Endothelial cell of umbilical vein (primary cell): ENCODE results near the gene CDH23. TPM values are rescaled to one million over a fixed set of nuclear protein-coding genes. Genes with fewer than 3 reads are reported as not detected.

Experiments used
- BruUV-seq: library from RNA; stranded (reverse); fragments of 400-500 nt; replicated peaks from 2 replicates; lab custom pipeline; 2021; lab: Mats Ljungman, UMichigan
- CTCF ChIA-PET: fragments of 300-600, 350-600 bp; sonication (Branson Sonifier 250); formaldehyde crosslinking; loops from one replicate; lab custom pipeline; 2021; ENCODE audit warnings: antibody characterized with exemption, inconsistent platforms; lab: Charles Lee
- POLR2A ChIA-PET: fragments of 300-600, 350-600 bp; sonication (Branson Sonifier 250); formaldehyde crosslinking; loops from one replicate; lab custom pipeline; 2021; ENCODE audit warnings: antibody characterized with exemption, inconsistent platforms; lab: Charles Lee
- DNase-seq: peaks from one replicate; pipeline ENCODE4 v3.0.0-alpha.2; 2011; ENCODE audit warnings: low read depth, low spot score
- FAIRE-seq: peaks from 2 replicates; lab custom pipeline; 2011; peaks lifted over from hg19 to GRCh38; lab: Jason Lieb, UNC
- H2AFZ ChIP-seq: 2 replicates; pipeline ENCODE4 v1.6.0; 2012; ENCODE audit warnings: low read depth, low read length, control low read depth, inconsistent platforms
- H3K27ac ChIP-seq: 2 replicates; pipeline ENCODE4 v1.5.1; 2011; ENCODE audit warnings: low read depth, mild to moderate bottlenecking, control low read depth, low read length, moderate library complexity; ENCODE audit not compliant: insufficient read depth
- H3K27me3 ChIP-seq, 2 experiments: 2 replicates each; pipeline versions ENCODE4 v1.6.0 to v1.6.1; 2011; ENCODE audit warnings: low read length in 2 of 2, mixed read lengths in 1 of 2; ENCODE audit not compliant: control insufficient read depth in 2 of 2, insufficient read depth in 2 of 2
- H3K36me3 ChIP-seq, 2 experiments: 2 replicates in 1 of 2; 3 replicates in 1 of 2; pipeline ENCODE4 v1.5.1; 2011; ENCODE audit warnings: low read length in 2 of 2, mild to moderate bottlenecking in 1 of 2, moderate library complexity in 1 of 2; ENCODE audit not compliant: control insufficient read depth in 2 of 2, insufficient read depth in 2 of 2; ENCODE audit errors: extremely low read depth in 1 of 2
- H3K4me1 ChIP-seq: 3 replicates; pipeline ENCODE4 v1.5.1; 2011; ENCODE audit warnings: mild to moderate bottlenecking, low read length; ENCODE audit not compliant: control insufficient read depth, insufficient read depth; ENCODE audit errors: extremely low read depth
- H3K4me2 ChIP-seq: 2 replicates; pipeline ENCODE4 v1.6.1; 2011; ENCODE audit warnings: low read length, control low read depth, mixed read lengths; ENCODE audit not compliant: insufficient read depth
- H3K4me3 ChIP-seq, 3 experiments: fragments of 200-600 bp in 1 of 3; sonication (generic), shearing (Covaris generic) in 1 of 3; replicated peaks in 1 of 3; 2 replicates each; pipeline ENCODE4 v1.5.1; 2011 to 2016; ENCODE audit warnings: control low read depth in 3 of 3, low read length in 3 of 3, mild to moderate bottlenecking in 2 of 3, inconsistent platforms in 1 of 3, low read depth in 1 of 3, moderate library complexity in 1 of 3; ENCODE audit not compliant: insufficient read depth in 1 of 3
- H3K79me2 ChIP-seq: 2 replicates; pipeline ENCODE4 v1.6.0; 2012; ENCODE audit warnings: low read length, inconsistent platforms; ENCODE audit not compliant: control insufficient read depth, insufficient read depth
- H3K9ac ChIP-seq: replicated peaks from 2 replicates; pipeline ENCODE3; 2011; ENCODE audit warnings: low read length, control low read depth; ENCODE audit not compliant: insufficient read depth; ENCODE audit errors: extremely low read depth
- H3K9me1 ChIP-seq: replicated peaks from 3 replicates; pipeline ENCODE4 v1.6.0; 2011; ENCODE audit warnings: mild to moderate bottlenecking, low read length; ENCODE audit not compliant: control insufficient read depth, insufficient read depth; ENCODE audit errors: extremely low read depth
- H3K9me3 ChIP-seq: replicated peaks from 2 replicates; pipeline ENCODE4 v1.5.1; 2012; ENCODE audit warnings: low read length, inconsistent platforms; ENCODE audit not compliant: control insufficient read depth, insufficient read depth
- H4K20me1 ChIP-seq: replicated peaks from 2 replicates; pipeline ENCODE3; 2011; ENCODE audit warnings: mild to moderate bottlenecking, low read length; ENCODE audit not compliant: control insufficient read depth, insufficient read depth; ENCODE audit errors: extremely low read depth
- CTCF ChIP-seq, 2 donors: IDR thresholded peaks; 1 replicate in 1 of 2; 2 replicates in 1 of 2; pipeline ENCODE4 v1.5.1; 2011; ENCODE audit warnings: low read length in 2 of 2, mild to moderate bottlenecking in 2 of 2, moderate library complexity in 2 of 2, control low read depth in 1 of 2, inconsistent platforms in 1 of 2, low read depth in 1 of 2; ENCODE audit not compliant: insufficient read depth in 1 of 2; ENCODE audit errors: extremely low read depth in 1 of 2
- EZH2 ChIP-seq: IDR thresholded peaks from 2 replicates; pipeline ENCODE4 v1.6.1; 2012; ENCODE audit warnings: borderline replicate concordance, low read depth, mild to moderate bottlenecking, moderate library complexity, low read length, inconsistent platforms; ENCODE audit not compliant: severe bottlenecking
- FOS ChIP-seq: IDR thresholded peaks from 2 replicates; pipeline ENCODE4 v1.6.1; 2011; ENCODE audit warnings: mild to moderate bottlenecking, low read length, moderate library complexity, borderline replicate concordance; ENCODE audit not compliant: insufficient read depth
- GATA2 ChIP-seq: IDR thresholded peaks from 2 replicates; pipeline ENCODE4 v1.7.0; 2011; ENCODE audit warnings: low read depth, mild to moderate bottlenecking, moderate library complexity, mixed read lengths, low read length; ENCODE audit not compliant: insufficient read length, insufficient read depth
- JUN ChIP-seq: IDR thresholded peaks from 2 replicates; pipeline ENCODE4 v1.6.1; 2011; ENCODE audit warnings: borderline replicate concordance, low read depth; ENCODE audit not compliant: insufficient read length, insufficient read depth
- MAX ChIP-seq: IDR thresholded peaks from 2 replicates; pipeline ENCODE4 v1.6.1; 2011; ENCODE audit not compliant: insufficient read depth, insufficient read length
- MYC ChIP-seq: IDR thresholded peaks from one replicate; pipeline ENCODE4 v1.6.1; 2011; ENCODE audit warnings: mild to moderate bottlenecking, low read depth, low read length
- POLR2A ChIP-seq: IDR thresholded peaks from 2 replicates; pipeline ENCODE4 v1.6.1; 2012; ENCODE audit warnings: low read depth, mild to moderate bottlenecking, control low read depth, low read length
- POLR2AphosphoS5 ChIP-seq: IDR thresholded peaks from 2 replicates; pipeline ENCODE4 v1.6.1; 2012; ENCODE audit warnings: low read depth, mild to moderate bottlenecking, control low read depth, low read length, moderate library complexity; ENCODE audit not compliant: insufficient read depth
- dilution Hi-C: fragments of 300-500 bp; cut with MboI; formaldehyde crosslinking; loops from one replicate; pipeline ENCODE4 v1.15.0; 2019; ENCODE audit warnings: low sequenced_read_pairs; ENCODE audit not compliant: extremely low pct_ligation_motif_present
- intact Hi-C: fragments of 100-400 bp; cut with micrococcal nuclease; formaldehyde crosslinking; loops from one replicate; pipeline ENCODE4 v1.10.0; 2022
- polyA plus RNA-seq, 4 experiments: library from polyadenylated mRNA; depleted of rRNA in 3 of 4; stranded (reverse) in 3 of 4; unstranded in 1 of 4; fragments of >200 nt; gene quantifications; 2 replicates each; pipeline versions ENCODE4 v1.2.1 to v1.2.3, GENCODE V29; 2011 to 2012; ENCODE audit warnings: missing spikeins in 1 of 4
- total RNA-seq: library from RNA; stranded (reverse); gene quantifications from 2 replicates; pipeline ENCODE4 v1.2.3, GENCODE V29; 2021

Gene CDH23
- total and polyA plus RNA-seq, 2 donors (not counting 3 experiments of a cell fraction or from before 2014, with no cell fraction given) = not detected

- intact Hi-C loops = no loop called here
- Histone ChIP-seq H3K79me2 (no peaks in the 10 kb centered on the region), H3K9me3 (no peaks in the 10 kb centered on the region), H3K4me3 (no peak overlapping the region), H3K9ac (no peak overlapping the region), H3K36me3 (no peaks in the 10 kb centered on the region), H4K20me1 (no peaks in the 10 kb centered on the region), H3K9me1 (no peaks in the 10 kb centered on the region), H3K27me3 (no peaks in the 10 kb centered on the region), H2AFZ (no peak overlapping the region), H3K27ac (no peak overlapping the region), H3K4me1 (peaks cover 21% of the 10 kb centered on the region), H3K4me2 (no peak overlapping the region)
- CTCF ChIA-PET = interaction anchor here (1.4 to 1.8 kb wide), 3 partner anchors 10 to 15 kb away, joined by 4 to 5 read pairs (median 4); partner anchors contain the start of gene VSIR
- dilution Hi-C loops = no loop called here
- no TSS peak for BruUV-seq
- FAIRE-seq (no peak), DNase-seq (no peak)
- no peak for TF ChIP-seq EZH2
- TF ChIP-seq MAX = no peak
- no peak for TF ChIP-seq POLR2A
- no peak for TF ChIP-seq FOS
- TF ChIP-seq CTCF (IDR thresholded peaks at IDR 0.05; ENCODE audit: extremely low read depth in 1 of 2, insufficient read depth in 1 of 2, low read depth in 1 of 2, low read length in 2 of 2) = no peak
- no peak for TF ChIP-seq POLR2AphosphoS5
- TF ChIP-seq JUN = no peak
- TF ChIP-seq MYC = no peak
- no peak for TF ChIP-seq GATA2
- POLR2A ChIA-PET = no interaction called here
Observed at GRCh38 chr10:71763352-71764127, 366.8 kb downstream of the CDH23 start.
